Thymus (tissue), 11 donors: ENCODE results near the gene ATAD3A. TPM values are rescaled to one million over a fixed set of nuclear protein-coding genes. Genes with fewer than 3 reads are reported as not detected.

Source experiments
- DNase-seq, 9 donors: peaks; one replicate each; pipeline ENCODE4 v3.0.0-alpha.2; 2013; ENCODE audit warnings: low spot score in 9 of 9, low read depth in 6 of 9, missing footprints in 1 of 9
- H3K27ac ChIP-seq, 2 donors: one replicate each; pipeline ENCODE4 v1.5.1; 2013; ENCODE audit warnings: control low read depth in 1 of 2, low read depth in 1 of 2, low read length in 1 of 2, mild to moderate bottlenecking in 1 of 2, moderate library complexity in 1 of 2
- H3K27me3 ChIP-seq, 2 donors: one replicate each; pipeline ENCODE4 v1.5.1; 2013; ENCODE audit warnings: low read length in 1 of 2; ENCODE audit not compliant: control insufficient read depth in 2 of 2, insufficient read depth in 1 of 2
- H3K36me3 ChIP-seq, 2 donors: one replicate each; pipeline ENCODE4 v1.5.1; 2013; ENCODE audit warnings: low read length in 1 of 2, mild to moderate bottlenecking in 1 of 2, moderate library complexity in 1 of 2; ENCODE audit not compliant: control insufficient read depth in 2 of 2, insufficient read depth in 2 of 2
- H3K4me1 ChIP-seq, 2 donors: one replicate each; pipeline ENCODE4 v1.5.1; 2013; ENCODE audit warnings: low read length in 2 of 2; ENCODE audit not compliant: control insufficient read depth in 2 of 2, insufficient read depth in 2 of 2
- H3K4me3 ChIP-seq, 2 donors: one replicate each; pipeline ENCODE4 v1.5.1; 2013; ENCODE audit warnings: low read length in 2 of 2, control low read depth in 1 of 2, mild to moderate bottlenecking in 1 of 2
- H3K9me3 ChIP-seq, 2 donors: one replicate each; pipeline ENCODE4 v1.5.1; 2013; ENCODE audit warnings: low read length in 1 of 2, mild to moderate bottlenecking in 1 of 2; ENCODE audit not compliant: control insufficient read depth in 2 of 2, insufficient read depth in 1 of 2
- WGBS: extraction: QIAGEN DNeasy Blood & Tissue Kit; methylation state at CpG from one replicate; pipeline ENCODE4 v1.1.7; 2013; 5-methylcytosine and 5-hydroxymethylcytosine counted together
- polyA plus RNA-seq: library from polyadenylated mRNA; stranded (reverse); fragments of 200-250 nt; gene quantifications from one replicate; pipeline ENCODE4 v1.2.3, GENCODE V29; 2013
- total RNA-seq: library from RNA; stranded (reverse); fragments of 120-200 nt; gene quantifications from one replicate; pipeline ENCODE4 v1.2.4, GENCODE V29; 2013
- donor health status: healthy.

ATAD3A gene
- total and polyA plus RNA-seq, 2 donors, result 17.5 to 20.2 TPM

- H3K4me1 ChIP-seq, result no peaks in the 10 kb centered on the region
- peaks cover 0 to 2% of the 10 kb centered on the region in 2 donors for H3K27me3 ChIP-seq
- H3K36me3 ChIP-seq, result peaks cover 17 to 40% of the 10 kb centered on the region in 2 donors
- H3K4me3 ChIP-seq, result no peak overlapping the region
- H3K27ac ChIP-seq, result no peak overlapping the region
- WGBS, result 96% methylated on average over 23 of the region's 23 CpGs
- DNase-seq, result no peak
- no peaks in the 10 kb centered on the region for H3K9me3 ChIP-seq
These were observed 34.2 kb downstream of the ATAD3A start for GRCh38 chr1:1545946-1546737.

DNA sequence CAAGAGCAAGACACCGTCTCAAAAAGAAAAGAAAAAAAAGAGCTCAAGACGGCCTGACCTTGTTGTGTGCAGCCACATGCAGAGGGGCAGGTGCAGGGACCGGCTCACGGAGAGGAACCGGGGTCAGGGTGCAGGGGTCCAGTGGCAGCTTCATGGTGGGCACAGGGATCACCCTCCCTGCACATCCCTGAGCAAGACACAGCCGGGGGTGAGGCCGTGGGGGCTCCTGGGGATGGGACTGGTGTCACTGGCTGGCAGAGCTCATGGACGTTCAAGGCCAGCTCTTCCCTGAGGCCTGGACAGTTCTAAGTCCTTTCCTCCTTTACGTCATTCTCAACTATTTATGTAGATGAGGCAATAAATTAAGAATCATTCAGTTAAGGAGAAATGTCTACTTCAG is 35.0 kb downstream of the ATAD3A start:
- no peaks in the 10 kb centered on the region for H3K4me1 ChIP-seq
- no peak for DNase-seq
- 96% methylated on average over 9 of the region's 9 CpGs for WGBS

DNA sequence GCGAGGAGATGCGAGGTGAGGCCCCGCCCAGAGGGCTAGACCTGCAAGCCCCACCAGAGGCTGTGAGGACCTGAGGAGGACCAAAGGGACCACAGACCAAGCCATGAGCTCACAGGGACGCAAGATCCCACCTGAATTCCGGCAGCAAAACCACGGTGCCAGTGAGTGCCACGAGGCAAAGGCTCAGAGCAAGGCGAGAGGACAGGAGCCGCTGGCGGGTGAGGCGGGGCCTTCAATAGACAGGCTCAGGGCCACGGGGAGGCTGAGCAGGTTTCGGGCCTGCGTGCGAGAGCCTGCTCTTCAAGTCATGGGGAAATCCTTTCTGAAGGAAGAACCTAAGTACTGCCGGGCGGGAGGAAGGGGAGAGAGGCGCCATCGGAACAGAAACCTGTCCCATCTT is 35.5 kb downstream of the ATAD3A start:
- H3K27ac ChIP-seq, result no peak overlapping the region
- H3K4me1 ChIP-seq, result no peaks in the 10 kb centered on the region
- H3K4me3 ChIP-seq, result no peak overlapping the region
- no peaks in the 10 kb centered on the region for H3K27me3 ChIP-seq
- no peaks in the 10 kb centered on the region for H3K9me3 ChIP-seq
- DNase-seq, result no peak
- H3K36me3 ChIP-seq, result peaks cover 8 to 27% of the 10 kb centered on the region in 2 donors
- 94% methylated on average over 19 of the region's 19 CpGs for WGBS

More for the DNA sequence above, 35.0 kb downstream of the ATAD3A start:
- H3K36me3 ChIP-seq, result peaks cover 10 to 32% of the 10 kb centered on the region in 2 donors
- no peaks in the 10 kb centered on the region for H3K9me3 ChIP-seq
- H3K27me3 ChIP-seq, result no peaks in the 10 kb centered on the region
- no peak overlapping the region for H3K4me3 ChIP-seq
- no peak overlapping the region for H3K27ac ChIP-seq

- H3K9me3 ChIP-seq, result no peaks in the 10 kb centered on the region
- H3K4me1 ChIP-seq, result no peaks in the 10 kb centered on the region
- DNase-seq, result no peak
- peaks cover 4 to 16% of the 10 kb centered on the region in 2 donors for H3K36me3 ChIP-seq
- no peak overlapping the region for H3K4me3 ChIP-seq
- H3K27ac ChIP-seq, result no peak overlapping the region
- no peaks in the 10 kb centered on the region for H3K27me3 ChIP-seq
- 98% methylated on average over 14 of the region's 14 CpGs for WGBS
These were observed 36.6 kb downstream of the ATAD3A start for GRCh38 chr1:1548591-1548990.

DNA sequence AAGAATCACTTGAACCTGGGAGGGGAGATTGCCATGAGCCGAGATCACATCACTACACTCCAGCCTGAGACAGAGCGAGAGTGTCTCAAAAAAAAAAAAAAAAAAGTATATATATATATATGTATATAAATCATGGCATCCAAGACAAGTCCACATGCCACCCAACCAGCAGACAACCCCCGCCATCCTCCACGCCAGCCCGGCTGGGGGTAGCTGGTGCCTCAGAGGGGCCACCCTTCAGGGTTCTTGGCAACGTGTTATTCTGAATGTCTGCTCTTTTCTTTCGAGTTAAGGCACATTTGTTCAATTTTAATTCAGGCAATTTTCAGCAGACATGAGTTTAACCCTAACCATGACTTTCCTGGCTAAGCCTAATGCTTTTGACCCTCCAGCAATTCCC is 38.1 kb downstream of the ATAD3A start:
- no peak for DNase-seq
- 97% methylated on average over 7 of the region's 7 CpGs for WGBS
- Histone ChIP-seq H3K4me3 (no peak overlapping the region), H3K36me3 (peaks cover 0 to 14% of the 10 kb centered on the region in 2 donors), H3K27ac (no peak overlapping the region), H3K4me1 (no peaks in the 10 kb centered on the region), H3K27me3 (no peaks in the 10 kb centered on the region), H3K9me3 (peaks cover 0 to 3% of the 10 kb centered on the region in 2 donors)

- WGBS, result 95% methylated on average over 15 of the region's 15 CpGs
- peaks cover 0 to 3% of the 10 kb centered on the region in 2 donors for H3K9me3 ChIP-seq
- no peaks in the 10 kb centered on the region for H3K27me3 ChIP-seq
- no peak overlapping the region for H3K4me3 ChIP-seq
- no peaks in the 10 kb centered on the region for H3K4me1 ChIP-seq
- DNase-seq, result no peak
- no peak overlapping the region for H3K27ac ChIP-seq
- H3K36me3 ChIP-seq, result peaks cover 2 to 19% of the 10 kb centered on the region in 2 donors
These were observed 38.9 kb downstream of the ATAD3A start for GRCh38 chr1:1550591-1551432.

GRCh38 chr1:1551524-1552262 is 39.7 kb downstream of the ATAD3A start:
- no peaks in the 10 kb centered on the region for H3K4me1 ChIP-seq
- peaks cover 2 to 20% of the 10 kb centered on the region in 2 donors for H3K36me3 ChIP-seq
- H3K9me3 ChIP-seq, result peaks cover 0 to 3% of the 10 kb centered on the region in 2 donors
- DNase-seq, result no peak
- no peaks in the 10 kb centered on the region for H3K27me3 ChIP-seq
- no peak overlapping the region for H3K4me3 ChIP-seq
- WGBS, result 97% methylated on average over 33 of the region's 33 CpGs
- H3K27ac ChIP-seq, result no peak overlapping the region

GRCh38 chr1:1552263-1552639 is 40.3 kb downstream of the ATAD3A start:
- Histone ChIP-seq H3K36me3 (peaks cover 6 to 18% of the 10 kb centered on the region in 2 donors), H3K4me3 (no peak overlapping the region), H3K27me3 (no peaks in the 10 kb centered on the region), H3K9me3 (peaks cover 0 to 3% of the 10 kb centered on the region in 2 donors), H3K4me1 (no peaks in the 10 kb centered on the region), H3K27ac (no peak overlapping the region)
- DNase-seq, result no peak
- WGBS, result 94% methylated on average over 10 of the region's 10 CpGs
